WTC11 (cell line): ENCODE data around the gene SH3BP2. TPM values are rescaled to one million over a fixed set of nuclear protein-coding genes. Genes with fewer than 3 reads are reported as not detected.
A peak's percentile ranks its signal among the peaks of the same experiment; 100 is the strongest.

ENCODE experiments used
- ATAC-seq: fragments of 200-7000 bp; cut with Tn5 transposase; 2 replicates; pipeline ENCODE4 v1.10.0; 2021; ENCODE audit warnings: mild to moderate bottlenecking, moderate library complexity
- CTCF ChIA-PET: fragments of 300-600 bp; sonication (Branson Sonifier 250); formaldehyde crosslinking; loops from one replicate; lab custom pipeline; 2021; ENCODE audit warnings: antibody characterized with exemption; lab: Charles Lee
- POLR2A ChIA-PET: fragments of 350-600 bp; sonication (Branson Sonifier 250); formaldehyde crosslinking; loops from one replicate; lab custom pipeline; 2021; ENCODE audit warnings: antibody characterized with exemption; lab: Charles Lee
- DNase-seq: peaks from one replicate; pipeline ENCODE4 v3.0.0; 2021; ENCODE audit warnings: low spot score
- H3K27ac Mint-ChIP-seq: 2 replicates; pipeline ENCODE4 v1.8.0; 2021; ENCODE audit warnings: mixed read lengths
- H3K27me3 Mint-ChIP-seq: 2 replicates; pipeline ENCODE4 v1.8.0; 2021; ENCODE audit warnings: low read depth, mild to moderate bottlenecking, moderate library complexity, mixed read lengths
- H3K36me3 Mint-ChIP-seq: 2 replicates; pipeline ENCODE4 v1.8.0; 2021; ENCODE audit warnings: mixed read lengths
- H3K4me1 Mint-ChIP-seq: 2 replicates; pipeline ENCODE4 v1.8.0; 2022; ENCODE audit warnings: mixed read lengths
- H3K4me3 Mint-ChIP-seq: 2 replicates; pipeline ENCODE4 v1.8.0; 2021; ENCODE audit warnings: mild to moderate bottlenecking, moderate library complexity, mixed read lengths
- H3K9me3 Mint-ChIP-seq: 2 replicates; pipeline ENCODE4 v1.8.0; 2021; ENCODE audit warnings: mixed read lengths
- ESRRA ChIP-seq: sonication (generic); formaldehyde crosslinking; IDR thresholded peaks from 2 replicates; pipeline ENCODE4 v1.8.1; 2022; ENCODE audit warnings: mild to moderate bottlenecking, missing genetic modification reagents, borderline replicate concordance
- HMGA2 ChIP-seq: fragments of 250-450 bp; sonication (Bioruptor Pico); IDR thresholded peaks from 2 replicates; pipeline ENCODE4 v1.4.0; 2021; ENCODE audit warnings: mild to moderate bottlenecking, moderate library complexity
- JUN ChIP-seq: sonication (generic); formaldehyde crosslinking; IDR thresholded peaks from 2 replicates; pipeline ENCODE4 v1.8.0; 2023; ENCODE audit warnings: mild to moderate bottlenecking, missing genetic modification reagents
- RORB ChIP-seq: fragments of 250-450 bp; sonication (Bioruptor Pico); IDR thresholded peaks from 2 replicates; pipeline ENCODE4 v1.9.0; 2021; ENCODE audit warnings: mild to moderate bottlenecking
- SMAD3 ChIP-seq: sonication (generic); formaldehyde crosslinking; IDR thresholded peaks from 2 replicates; pipeline ENCODE4 v1.8.0; 2022; ENCODE audit warnings: missing genetic modification reagents, mild to moderate bottlenecking, borderline replicate concordance
- SOX15 ChIP-seq: fragments of 250-450 bp; sonication (Bioruptor Pico); IDR thresholded peaks from 2 replicates; pipeline ENCODE4 v1.9.0; 2021; ENCODE audit warnings: mild to moderate bottlenecking
- SP1 ChIP-seq: sonication (generic); formaldehyde crosslinking; conservative IDR thresholded peaks from 2 replicates; pipeline ENCODE4 v1.8.1; 2022; ENCODE audit warnings: missing genetic modification reagents
- TEAD4 ChIP-seq: sonication (generic); formaldehyde crosslinking; IDR thresholded peaks from 2 replicates; pipeline ENCODE4 v1.8.0; 2022; ENCODE audit warnings: mild to moderate bottlenecking, missing genetic modification reagents
- ZNF263 ChIP-seq: sonication (generic); formaldehyde crosslinking; IDR thresholded peaks from 2 replicates; pipeline ENCODE4 v1.8.1; 2022; ENCODE audit warnings: low read depth, mild to moderate bottlenecking, moderate library complexity, missing genetic modification reagents
- ZNF423 ChIP-seq: fragments of 250-450 bp; sonication (Bioruptor Pico); IDR thresholded peaks from 2 replicates; pipeline ENCODE4 v2.1.2; 2022; ENCODE audit warnings: mild to moderate bottlenecking, moderate library complexity
- total RNA-seq: library from RNA; stranded (reverse); gene quantifications from 3 replicates; pipeline ENCODE4 v1.2.3, GENCODE V29; 2021
- TF ChIP-seq, protein P1 (sequence below): fragments of 250-450 bp; sonication (Bioruptor Pico); IDR thresholded peaks from 2 replicates; pipeline ENCODE4 v1.8.0; 2021; ENCODE audit warnings: mild to moderate bottlenecking
- TF ChIP-seq, protein P2 (sequence below): sonication (generic); formaldehyde crosslinking; IDR thresholded peaks from 2 replicates; pipeline ENCODE4 v1.8.1; 2023; ENCODE audit warnings: mild to moderate bottlenecking, missing genetic modification reagents, moderate library complexity
- TF ChIP-seq, protein P3 (sequence below): fragments of 250-450 bp; sonication (Bioruptor Pico); conservative IDR thresholded peaks from 2 replicates; pipeline ENCODE4 v1.9.0; 2021; ENCODE audit warnings: mild to moderate bottlenecking
- TF ChIP-seq, protein P4 (sequence below): sonication (generic); formaldehyde crosslinking; IDR thresholded peaks from 2 replicates; pipeline ENCODE4 v1.8.0; 2023; ENCODE audit warnings: missing genetic modification reagents, mild to moderate bottlenecking, borderline replicate concordance
- TF ChIP-seq, protein P5 (sequence below): sonication (generic); formaldehyde crosslinking; IDR thresholded peaks from 2 replicates; pipeline ENCODE4 v1.8.1; 2023; ENCODE audit warnings: mild to moderate bottlenecking, missing genetic modification reagents, moderate library complexity
- TF ChIP-seq, protein P6 (sequence below): sonication (generic); formaldehyde crosslinking; IDR thresholded peaks from 2 replicates; pipeline ENCODE4 v1.8.1; 2022; ENCODE audit warnings: low read depth, missing genetic modification reagents, borderline replicate concordance
- TF ChIP-seq, protein P7 (sequence below): fragments of 250-450 bp; sonication (Bioruptor Pico); IDR thresholded peaks from 2 replicates; pipeline ENCODE4 v1.9.0; 2021; ENCODE audit warnings: mild to moderate bottlenecking, borderline replicate concordance

The SH3BP2 gene
- total RNA-seq, 1 experiment from 2014 or later: 49.1 TPM

DNA sequence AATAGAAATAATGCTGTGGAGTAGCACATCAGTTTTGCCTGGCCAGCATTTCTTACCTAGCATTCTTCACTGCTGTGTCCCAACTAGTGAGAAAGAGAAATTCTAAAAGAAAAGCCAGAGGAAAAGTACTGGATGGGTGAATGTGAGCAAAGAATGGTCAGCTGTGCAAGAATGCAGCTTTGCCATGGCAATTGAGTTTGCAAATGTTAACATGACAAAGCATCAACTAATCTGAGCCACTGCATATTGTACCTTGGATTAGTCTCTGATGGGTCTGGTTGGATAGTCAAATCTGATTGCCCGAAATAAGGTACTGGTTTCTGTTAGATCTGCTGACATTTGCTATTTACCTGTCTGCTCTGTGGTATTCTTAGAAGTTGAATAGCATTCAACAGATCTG is 89.5 kb downstream of the SH3BP2 start:
- peaks cover 51% of the 10 kb centered on the region for H3K36me3 Mint-ChIP-seq
- peak; percentile 70 for ATAC-seq

DNA sequence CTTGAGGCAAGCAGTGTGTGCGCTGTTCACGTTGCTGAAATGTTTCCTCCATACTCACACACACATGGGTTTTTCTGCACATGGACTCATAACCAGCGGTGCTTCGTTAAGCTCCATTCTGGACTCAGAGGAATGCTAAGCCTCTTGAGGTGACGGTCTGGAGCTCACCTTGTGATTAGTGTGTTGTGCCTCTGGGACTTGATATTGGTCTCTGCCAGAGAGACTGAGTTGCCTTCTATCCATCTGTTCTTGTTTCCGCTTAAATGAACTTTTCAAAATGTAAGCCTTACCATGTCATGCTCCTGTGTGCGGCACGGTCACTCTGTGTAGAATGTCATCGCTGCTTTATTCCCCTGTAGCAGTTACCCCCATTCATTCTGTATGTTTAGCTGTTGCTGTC is 93.3 kb downstream of the SH3BP2 start:
- Mint-ChIP-seq H3K9me3 (no peaks in the 10 kb centered on the region), H3K27ac (no peak overlapping the region), H3K4me1 (peaks cover 21% of the 10 kb centered on the region), H3K4me3 (no peak overlapping the region), H3K27me3 (no peaks in the 10 kb centered on the region), H3K36me3 (peaks cover 44% of the 10 kb centered on the region)
- no peak for DNase-seq
- ChIA-PET CTCF (interaction anchor here (0.9 kb wide), 1 partner anchor 24 kb away, joined by 3 read pairs; no protein-coding TSS in a partner anchor), POLR2A (no interaction called here)
- no peak for ATAC-seq
- no peak for TF ChIP-seq SMAD3
- no peak for TF ChIP-seq TEAD4 (CRISPR knock-in tag)
- TF ChIP-seq, protein P1, sequence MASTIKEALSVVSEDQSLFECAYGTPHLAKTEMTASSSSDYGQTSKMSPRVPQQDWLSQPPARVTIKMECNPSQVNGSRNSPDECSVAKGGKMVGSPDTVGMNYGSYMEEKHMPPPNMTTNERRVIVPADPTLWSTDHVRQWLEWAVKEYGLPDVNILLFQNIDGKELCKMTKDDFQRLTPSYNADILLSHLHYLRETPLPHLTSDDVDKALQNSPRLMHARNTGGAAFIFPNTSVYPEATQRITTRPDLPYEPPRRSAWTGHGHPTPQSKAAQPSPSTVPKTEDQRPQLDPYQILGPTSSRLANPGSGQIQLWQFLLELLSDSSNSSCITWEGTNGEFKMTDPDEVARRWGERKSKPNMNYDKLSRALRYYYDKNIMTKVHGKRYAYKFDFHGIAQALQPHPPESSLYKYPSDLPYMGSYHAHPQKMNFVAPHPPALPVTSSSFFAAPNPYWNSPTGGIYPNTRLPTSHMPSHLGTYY: no peak
- TF ChIP-seq, protein P2, sequence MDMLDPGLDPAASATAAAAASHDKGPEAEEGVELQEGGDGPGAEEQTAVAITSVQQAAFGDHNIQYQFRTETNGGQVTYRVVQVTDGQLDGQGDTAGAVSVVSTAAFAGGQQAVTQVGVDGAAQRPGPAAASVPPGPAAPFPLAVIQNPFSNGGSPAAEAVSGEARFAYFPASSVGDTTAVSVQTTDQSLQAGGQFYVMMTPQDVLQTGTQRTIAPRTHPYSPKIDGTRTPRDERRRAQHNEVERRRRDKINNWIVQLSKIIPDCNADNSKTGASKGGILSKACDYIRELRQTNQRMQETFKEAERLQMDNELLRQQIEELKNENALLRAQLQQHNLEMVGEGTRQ (CRISPR knock-in tag): no peak
- TF ChIP-seq, protein P3, sequence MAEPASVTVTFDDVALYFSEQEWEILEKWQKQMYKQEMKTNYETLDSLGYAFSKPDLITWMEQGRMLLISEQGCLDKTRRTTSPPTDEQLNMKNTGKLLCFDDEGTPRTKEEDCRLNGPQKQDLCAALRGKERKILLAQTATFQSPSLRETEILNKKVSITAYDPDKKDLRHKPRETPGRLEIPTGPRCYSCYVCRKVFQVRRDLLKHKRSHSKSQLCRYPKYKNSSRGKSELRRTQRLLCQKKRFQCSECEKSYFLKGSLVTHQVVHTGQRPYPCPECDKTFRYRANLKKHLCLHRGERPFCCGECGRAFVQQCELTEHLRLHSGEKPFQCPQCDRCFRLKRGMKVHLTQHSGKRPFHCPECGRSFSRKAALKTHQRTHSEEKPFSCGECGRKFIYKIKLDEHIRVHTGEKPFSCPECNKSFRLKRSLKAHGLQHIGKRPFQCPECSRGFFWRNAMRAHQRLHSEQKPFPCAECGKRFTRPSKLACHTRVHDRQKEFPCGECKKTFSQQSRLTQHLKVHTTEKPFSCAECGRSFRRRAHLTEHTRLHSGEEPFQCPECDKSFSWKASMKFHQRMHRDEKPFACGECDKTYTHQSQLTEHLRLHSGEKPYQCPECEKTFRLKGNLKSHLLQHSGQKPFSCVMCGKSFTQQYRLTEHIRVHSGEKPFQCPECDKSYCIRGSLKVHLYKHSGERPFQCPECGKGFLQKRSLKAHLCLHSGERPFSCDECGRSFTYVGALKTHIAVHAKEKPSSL: no peak
- no peak for TF ChIP-seq SOX15 (CRISPR knock-in tag)
- TF ChIP-seq ESRRA (CRISPR knock-in tag): no peak
- TF ChIP-seq RORB (CRISPR knock-in tag): no peak
- TF ChIP-seq HMGA2 (CRISPR knock-in tag): no peak

More for the DNA sequence above, 89.5 kb downstream of the SH3BP2 start:
- H3K27me3 Mint-ChIP-seq: no peaks in the 10 kb centered on the region
- POLR2A ChIA-PET: interaction anchor here (0.5 kb wide), 1 partner anchor 330 kb away, joined by 11 read pairs; no protein-coding TSS in a partner anchor
- H3K4me1 Mint-ChIP-seq: peaks cover 21% of the 10 kb centered on the region
- TF ChIP-seq, protein P4, sequence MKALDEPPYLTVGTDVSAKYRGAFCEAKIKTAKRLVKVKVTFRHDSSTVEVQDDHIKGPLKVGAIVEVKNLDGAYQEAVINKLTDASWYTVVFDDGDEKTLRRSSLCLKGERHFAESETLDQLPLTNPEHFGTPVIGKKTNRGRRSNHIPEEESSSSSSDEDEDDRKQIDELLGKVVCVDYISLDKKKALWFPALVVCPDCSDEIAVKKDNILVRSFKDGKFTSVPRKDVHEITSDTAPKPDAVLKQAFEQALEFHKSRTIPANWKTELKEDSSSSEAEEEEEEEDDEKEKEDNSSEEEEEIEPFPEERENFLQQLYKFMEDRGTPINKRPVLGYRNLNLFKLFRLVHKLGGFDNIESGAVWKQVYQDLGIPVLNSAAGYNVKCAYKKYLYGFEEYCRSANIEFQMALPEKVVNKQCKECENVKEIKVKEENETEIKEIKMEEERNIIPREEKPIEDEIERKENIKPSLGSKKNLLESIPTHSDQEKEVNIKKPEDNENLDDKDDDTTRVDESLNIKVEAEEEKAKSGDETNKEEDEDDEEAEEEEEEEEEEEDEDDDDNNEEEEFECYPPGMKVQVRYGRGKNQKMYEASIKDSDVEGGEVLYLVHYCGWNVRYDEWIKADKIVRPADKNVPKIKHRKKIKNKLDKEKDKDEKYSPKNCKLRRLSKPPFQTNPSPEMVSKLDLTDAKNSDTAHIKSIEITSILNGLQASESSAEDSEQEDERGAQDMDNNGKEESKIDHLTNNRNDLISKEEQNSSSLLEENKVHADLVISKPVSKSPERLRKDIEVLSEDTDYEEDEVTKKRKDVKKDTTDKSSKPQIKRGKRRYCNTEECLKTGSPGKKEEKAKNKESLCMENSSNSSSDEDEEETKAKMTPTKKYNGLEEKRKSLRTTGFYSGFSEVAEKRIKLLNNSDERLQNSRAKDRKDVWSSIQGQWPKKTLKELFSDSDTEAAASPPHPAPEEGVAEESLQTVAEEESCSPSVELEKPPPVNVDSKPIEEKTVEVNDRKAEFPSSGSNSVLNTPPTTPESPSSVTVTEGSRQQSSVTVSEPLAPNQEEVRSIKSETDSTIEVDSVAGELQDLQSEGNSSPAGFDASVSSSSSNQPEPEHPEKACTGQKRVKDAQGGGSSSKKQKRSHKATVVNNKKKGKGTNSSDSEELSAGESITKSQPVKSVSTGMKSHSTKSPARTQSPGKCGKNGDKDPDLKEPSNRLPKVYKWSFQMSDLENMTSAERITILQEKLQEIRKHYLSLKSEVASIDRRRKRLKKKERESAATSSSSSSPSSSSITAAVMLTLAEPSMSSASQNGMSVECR: no peak
- no peak for TF ChIP-seq JUN (CRISPR knock-in tag)
- TF ChIP-seq ZNF263 (CRISPR knock-in tag): no peak
- no peak for TF ChIP-seq SP1 (CRISPR knock-in tag)
- no peak for TF ChIP-seq ZNF423 (CRISPR knock-in tag)
- TF ChIP-seq, protein P5, sequence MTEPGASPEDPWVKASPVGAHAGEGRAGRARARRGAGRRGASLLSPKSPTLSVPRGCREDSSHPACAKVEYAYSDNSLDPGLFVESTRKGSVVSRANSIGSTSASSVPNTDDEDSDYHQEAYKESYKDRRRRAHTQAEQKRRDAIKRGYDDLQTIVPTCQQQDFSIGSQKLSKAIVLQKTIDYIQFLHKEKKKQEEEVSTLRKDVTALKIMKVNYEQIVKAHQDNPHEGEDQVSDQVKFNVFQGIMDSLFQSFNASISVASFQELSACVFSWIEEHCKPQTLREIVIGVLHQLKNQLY (CRISPR knock-in tag): no peak
- TF ChIP-seq, protein P6, sequence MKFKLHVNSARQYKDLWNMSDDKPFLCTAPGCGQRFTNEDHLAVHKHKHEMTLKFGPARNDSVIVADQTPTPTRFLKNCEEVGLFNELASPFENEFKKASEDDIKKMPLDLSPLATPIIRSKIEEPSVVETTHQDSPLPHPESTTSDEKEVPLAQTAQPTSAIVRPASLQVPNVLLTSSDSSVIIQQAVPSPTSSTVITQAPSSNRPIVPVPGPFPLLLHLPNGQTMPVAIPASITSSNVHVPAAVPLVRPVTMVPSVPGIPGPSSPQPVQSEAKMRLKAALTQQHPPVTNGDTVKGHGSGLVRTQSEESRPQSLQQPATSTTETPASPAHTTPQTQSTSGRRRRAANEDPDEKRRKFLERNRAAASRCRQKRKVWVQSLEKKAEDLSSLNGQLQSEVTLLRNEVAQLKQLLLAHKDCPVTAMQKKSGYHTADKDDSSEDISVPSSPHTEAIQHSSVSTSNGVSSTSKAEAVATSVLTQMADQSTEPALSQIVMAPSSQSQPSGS (CRISPR knock-in tag): no peak
- TF ChIP-seq RORB (CRISPR knock-in tag): no peak
- TF ChIP-seq, protein P7, sequence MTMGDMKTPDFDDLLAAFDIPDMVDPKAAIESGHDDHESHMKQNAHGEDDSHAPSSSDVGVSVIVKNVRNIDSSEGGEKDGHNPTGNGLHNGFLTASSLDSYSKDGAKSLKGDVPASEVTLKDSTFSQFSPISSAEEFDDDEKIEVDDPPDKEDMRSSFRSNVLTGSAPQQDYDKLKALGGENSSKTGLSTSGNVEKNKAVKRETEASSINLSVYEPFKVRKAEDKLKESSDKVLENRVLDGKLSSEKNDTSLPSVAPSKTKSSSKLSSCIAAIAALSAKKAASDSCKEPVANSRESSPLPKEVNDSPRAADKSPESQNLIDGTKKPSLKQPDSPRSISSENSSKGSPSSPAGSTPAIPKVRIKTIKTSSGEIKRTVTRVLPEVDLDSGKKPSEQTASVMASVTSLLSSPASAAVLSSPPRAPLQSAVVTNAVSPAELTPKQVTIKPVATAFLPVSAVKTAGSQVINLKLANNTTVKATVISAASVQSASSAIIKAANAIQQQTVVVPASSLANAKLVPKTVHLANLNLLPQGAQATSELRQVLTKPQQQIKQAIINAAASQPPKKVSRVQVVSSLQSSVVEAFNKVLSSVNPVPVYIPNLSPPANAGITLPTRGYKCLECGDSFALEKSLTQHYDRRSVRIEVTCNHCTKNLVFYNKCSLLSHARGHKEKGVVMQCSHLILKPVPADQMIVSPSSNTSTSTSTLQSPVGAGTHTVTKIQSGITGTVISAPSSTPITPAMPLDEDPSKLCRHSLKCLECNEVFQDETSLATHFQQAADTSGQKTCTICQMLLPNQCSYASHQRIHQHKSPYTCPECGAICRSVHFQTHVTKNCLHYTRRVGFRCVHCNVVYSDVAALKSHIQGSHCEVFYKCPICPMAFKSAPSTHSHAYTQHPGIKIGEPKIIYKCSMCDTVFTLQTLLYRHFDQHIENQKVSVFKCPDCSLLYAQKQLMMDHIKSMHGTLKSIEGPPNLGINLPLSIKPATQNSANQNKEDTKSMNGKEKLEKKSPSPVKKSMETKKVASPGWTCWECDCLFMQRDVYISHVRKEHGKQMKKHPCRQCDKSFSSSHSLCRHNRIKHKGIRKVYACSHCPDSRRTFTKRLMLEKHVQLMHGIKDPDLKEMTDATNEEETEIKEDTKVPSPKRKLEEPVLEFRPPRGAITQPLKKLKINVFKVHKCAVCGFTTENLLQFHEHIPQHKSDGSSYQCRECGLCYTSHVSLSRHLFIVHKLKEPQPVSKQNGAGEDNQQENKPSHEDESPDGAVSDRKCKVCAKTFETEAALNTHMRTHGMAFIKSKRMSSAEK (CRISPR knock-in tag): no peak
- CTCF ChIA-PET: no interaction called here
- no peak for DNase-seq
- no peak overlapping the region for H3K4me3 Mint-ChIP-seq
- peaks cover 3% of the 10 kb centered on the region; the same call in 1 of the 2 replicates for H3K9me3 Mint-ChIP-seq
- peak overlapping the region; percentile 91 for H3K27ac Mint-ChIP-seq
